Smooth muscle cell (in vitro differentiated cells): ENCODE measurements around the gene IP6K2. TPM values are rescaled to one million over a fixed set of nuclear protein-coding genes. Genes with fewer than 3 reads are reported as not detected.

Experiments used
- DNase-seq: peaks from one replicate; lab custom pipeline; 2025; ENCODE audit not compliant: unreplicated experiment; lab: John Stamatoyannopoulos, UW
- H2AFZ ChIP-seq: fragments of 200-600 bp; sonication (generic); 2 replicates; pipeline ENCODE4 v1.6.0; 2016; ENCODE audit warnings: antibody characterized with exemption, low read depth, mild to moderate bottlenecking
- H3F3A ChIP-seq: fragments of 200-600 bp; sonication (generic); 2 replicates; pipeline ENCODE4 v1.6.0; 2017; ENCODE audit warnings: antibody characterized with exemption, low read depth
- H3K27ac ChIP-seq: fragments of 200-600 bp; sonication (generic); 2 replicates; pipeline ENCODE4 v1.5.1; 2016; ENCODE audit warnings: low read depth, mild to moderate bottlenecking
- H3K27me3 ChIP-seq: fragments of 200-600 bp; sonication (generic); 2 replicates; pipeline ENCODE4 v1.6.1; 2016; ENCODE audit warnings: low read depth, mild to moderate bottlenecking
- H3K36me3 ChIP-seq: fragments of 200-600 bp; sonication (generic); 2 replicates; pipeline ENCODE4 v1.5.1; 2016; ENCODE audit warnings: low read depth
- H3K4me1 ChIP-seq: fragments of 200-600 bp; sonication (generic); 2 replicates; pipeline ENCODE4 v1.5.1; 2016; ENCODE audit warnings: low read depth
- H3K4me2 ChIP-seq: fragments of 200-600 bp; sonication (generic); 2 replicates; pipeline ENCODE4 v1.6.0; 2016; ENCODE audit warnings: mild to moderate bottlenecking
- H3K4me3 ChIP-seq: fragments of 200-600 bp; sonication (generic); 2 replicates; pipeline ENCODE4 v1.5.1; 2016; ENCODE audit warnings: mild to moderate bottlenecking
- H3K79me2 ChIP-seq: fragments of 200-600 bp; sonication (generic); 2 replicates; pipeline ENCODE4 v1.6.0; 2016; ENCODE audit warnings: low read depth, mild to moderate bottlenecking
- H3K9ac ChIP-seq: fragments of 200-600 bp; sonication (generic); 2 replicates; pipeline ENCODE4 v1.6.0; 2016; ENCODE audit warnings: low read depth
- H3K9me3 ChIP-seq: fragments of 200-600 bp; sonication (generic); replicated peaks from 2 replicates; pipeline ENCODE4 v1.5.1; 2016; ENCODE audit warnings: low read depth
- H4K20me1 ChIP-seq: fragments of 200-600 bp; sonication (generic); 2 replicates; pipeline ENCODE4 v1.6.0; 2016; ENCODE audit warnings: low read depth
- CTCF ChIP-seq: fragments of 200-600 bp; sonication (generic); IDR thresholded peaks from 2 replicates; pipeline ENCODE4 v1.5.1; 2017; ENCODE audit warnings: borderline replicate concordance, mild to moderate bottlenecking, antibody characterized with exemption; ENCODE audit not compliant: insufficient read depth, poor library complexity, severe bottlenecking
- WGBS: methylation state at CpG from one replicate; pipeline ENCODE4 v1.1.7; 2016; ENCODE audit warnings: low lambda C conversion rate; 5-methylcytosine and 5-hydroxymethylcytosine counted together
- polyA plus RNA-seq: library from polyadenylated mRNA; unstranded; fragments of >200 nt; fragmentation: Nextera tagmentation; extraction: Ambion mirVana; gene quantifications from 2 replicates; pipeline ENCODE4 v1.2.1, GENCODE V29; 2016
- total RNA-seq: library from RNA; depleted of rRNA; stranded (reverse); fragments of >200 nt; gene quantifications from 2 replicates; pipeline ENCODE4 v1.2.3, GENCODE V29; 2014

Gene IP6K2
- total and polyA plus RNA-seq, 2 experiments from 2014 or later, result 106 to 124 TPM

DNA sequence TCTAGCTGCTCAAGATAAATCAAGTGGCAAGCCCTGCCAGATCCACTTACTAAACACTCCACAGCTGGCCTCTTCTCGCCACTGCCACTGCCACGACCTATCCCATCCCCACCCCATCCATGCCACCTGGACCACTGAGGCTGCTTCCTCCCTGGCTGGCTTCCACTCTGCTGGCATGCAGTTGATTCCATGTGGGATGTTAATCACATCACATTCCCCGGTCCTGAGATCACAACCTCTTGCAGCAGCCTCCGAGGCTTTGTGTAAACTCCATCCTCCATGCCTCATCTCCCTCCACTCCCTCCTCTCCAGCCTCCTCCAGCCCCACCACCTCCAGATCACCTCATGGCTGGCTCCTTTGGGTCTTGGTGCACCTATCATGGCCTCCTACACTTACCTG is 39.0 kb downstream of the IP6K2 start:
- H3F3A ChIP-seq, result no peaks in the 10 kb centered on the region
- TF ChIP-seq CTCF, result no peak
- H2AFZ ChIP-seq, result no peak overlapping the region
- 77% methylated on average over 4 of the region's 4 CpGs for WGBS
- H3K9me3 ChIP-seq, result no peaks in the 10 kb centered on the region
- DNase-seq, result no peak
- no peaks in the 10 kb centered on the region for H3K79me2 ChIP-seq
- H3K27ac ChIP-seq, result no peak overlapping the region
- H4K20me1 ChIP-seq, result peaks cover under 1% of the 10 kb centered on the region
- no peak overlapping the region for H3K4me3 ChIP-seq
- H3K4me2 ChIP-seq, result no peak overlapping the region
- H3K36me3 ChIP-seq, result no peaks in the 10 kb centered on the region
- H3K27me3 ChIP-seq, result no peaks in the 10 kb centered on the region
- H3K4me1 ChIP-seq, result no peaks in the 10 kb centered on the region
- no peak overlapping the region for H3K9ac ChIP-seq

- no peaks in the 10 kb centered on the region for H3K27me3 ChIP-seq
- H3K4me2 ChIP-seq, result no peak overlapping the region
- H2AFZ ChIP-seq, result no peak overlapping the region
- H3K9me3 ChIP-seq, result no peaks in the 10 kb centered on the region
- TF ChIP-seq CTCF, result no peak
- no peak overlapping the region for H3K9ac ChIP-seq
- H3K4me3 ChIP-seq, result no peak overlapping the region
- no peaks in the 10 kb centered on the region for H3K36me3 ChIP-seq
- 96% methylated on average over 9 of the region's 9 CpGs for WGBS
- no peaks in the 10 kb centered on the region for H3K79me2 ChIP-seq
- H4K20me1 ChIP-seq, result no peaks in the 10 kb centered on the region
- H3F3A ChIP-seq, result no peaks in the 10 kb centered on the region
- H3K27ac ChIP-seq, result no peak overlapping the region
- no peaks in the 10 kb centered on the region for H3K4me1 ChIP-seq
- no peak for DNase-seq
These were observed 42.5 kb downstream of the IP6K2 start for GRCh38 chr3:48674505-48674904.

DNA sequence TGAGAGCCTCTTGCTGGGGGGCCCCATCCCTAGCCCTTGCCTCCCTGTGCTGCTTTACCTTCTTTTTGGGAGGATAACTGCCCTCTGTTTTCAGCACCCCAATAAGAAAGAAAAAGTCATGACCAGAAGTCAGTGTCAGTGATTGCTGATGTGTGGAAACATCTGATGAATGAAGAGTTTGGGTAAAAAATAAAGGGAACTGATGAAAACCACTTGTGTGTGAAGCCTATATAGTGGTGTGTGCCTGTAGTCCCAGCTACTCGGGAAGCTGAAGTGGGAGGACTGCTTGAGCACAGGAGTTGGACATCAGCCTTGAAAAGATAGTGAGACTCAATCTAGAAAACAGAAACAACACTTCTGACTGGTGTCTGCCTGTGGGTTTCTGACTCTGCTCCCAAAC is 44.5 kb downstream of the IP6K2 start:
- Histone ChIP-seq H3K9ac (no peak overlapping the region), H3K27ac (no peak overlapping the region), H3F3A (no peaks in the 10 kb centered on the region), H3K4me1 (no peaks in the 10 kb centered on the region), H3K27me3 (no peaks in the 10 kb centered on the region), H3K4me3 (no peak overlapping the region), H2AFZ (no peak overlapping the region), H3K4me2 (no peak overlapping the region), H4K20me1 (no peaks in the 10 kb centered on the region), H3K36me3 (no peaks in the 10 kb centered on the region), H3K79me2 (no peaks in the 10 kb centered on the region), H3K9me3 (no peaks in the 10 kb centered on the region)
- 86% methylated on average over 1 of the region's 1 CpG for WGBS
- no peak for TF ChIP-seq CTCF
- no peak for DNase-seq

DNA sequence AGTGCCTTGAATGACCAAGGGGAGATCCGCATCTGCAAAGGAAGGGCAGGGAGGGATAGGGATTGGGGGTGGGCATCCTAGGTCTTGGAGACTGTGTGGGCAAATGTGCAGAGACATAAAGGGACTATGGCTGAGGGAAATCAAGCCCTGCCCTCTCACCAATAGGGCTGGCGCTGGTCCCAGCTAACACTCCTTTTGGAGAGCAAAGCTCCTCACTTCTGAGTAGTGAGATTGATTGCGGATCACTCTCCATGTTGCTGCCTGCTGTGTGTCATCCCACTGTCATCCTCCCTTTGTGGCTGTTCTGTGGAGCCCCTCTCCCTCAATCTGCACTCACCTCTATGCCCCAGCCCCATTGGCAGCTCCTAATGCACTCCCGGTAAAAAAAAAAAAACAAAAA is 52.1 kb downstream of the IP6K2 start:
- peaks cover 4% of the 10 kb centered on the region for H3K4me1 ChIP-seq
- H3K9me3 ChIP-seq, result no peaks in the 10 kb centered on the region
- no peak overlapping the region for H3K27ac ChIP-seq
- H3K9ac ChIP-seq, result no peak overlapping the region
- H3F3A ChIP-seq, result peaks cover 7% of the 10 kb centered on the region
- H3K4me2 ChIP-seq, result no peak overlapping the region
- no peaks in the 10 kb centered on the region for H3K36me3 ChIP-seq
- no peak for TF ChIP-seq CTCF
- H3K4me3 ChIP-seq, result no peak overlapping the region
- no peak overlapping the region for H2AFZ ChIP-seq
- DNase-seq, result no peak
- 92% methylated on average over 4 of the region's 4 CpGs for WGBS
- H3K79me2 ChIP-seq, result no peaks in the 10 kb centered on the region
- no peaks in the 10 kb centered on the region for H3K27me3 ChIP-seq
- peaks cover 6% of the 10 kb centered on the region for H4K20me1 ChIP-seq
